Right lobe of liver (tissue), 4 donors: ENCODE data around the gene CTSH.

ENCODE experiments used
- CTCF ChIP-seq, 4 donors: fragments of 200-600 bp in 3 of 4; fragments of 450-650 bp in 1 of 4; IDR thresholded peaks; one replicate each; pipeline versions ENCODE4 v1.5.1 to v1.8.0; 2016 to 2022; ENCODE audit warnings: antibody characterized with exemption in 4 of 4, mild to moderate bottlenecking in 2 of 4
- POLR2A ChIP-seq: fragments of 450-650 bp; IDR thresholded peaks from one replicate; pipeline ENCODE4 v1.6.1; 2017; ENCODE audit warnings: antibody characterized with exemption, mild to moderate bottlenecking
- donor health status: DM: no; HTN: no; CAD: no.
- donor health status: DM: no; HTN: no; CAD: no.
- donor health status: DM: no; HTN: yes; CAD: no.

- TF ChIP-seq POLR2A, result no peak
- no peak for TF ChIP-seq CTCF (IDR thresholded peaks at IDR 0.05)
Measured at GRCh38 chr15:78959360-78959759, 14.5 kb upstream of the CTSH start.
